ENCODE measurements around the gene TNS2. TPM values are rescaled to one million over a fixed set of nuclear protein-coding genes. Genes with fewer than 3 reads are reported as not detected.

The TNS2 gene
- total and polyA plus RNA-seq, 4 donors: 56.7 to 182 (median 105) TPM

- no peaks in the 10 kb centered on the region for H3K36me3 ChIP-seq (ENCODE audit: control insufficient read depth in 4 of 4, insufficient read depth in 4 of 4, low read length in 4 of 4)
- no peaks in the 10 kb centered on the region for H3K9me3 ChIP-seq (ENCODE audit: control insufficient read depth in 4 of 4, insufficient read depth in 3 of 4, low read length in 3 of 4)
- H3K9ac ChIP-seq (ENCODE audit: insufficient read depth in 1 of 2, low read length in 2 of 2): no peak overlapping the region
- no peak overlapping the region for H3K4me3 ChIP-seq
- TF ChIP-seq CTCF (IDR thresholded peaks at IDR 0.05; ENCODE audit: control extremely low read depth, extremely low read depth): no peak
- H3K27ac ChIP-seq (ENCODE audit: low read depth in 1 of 2, low read length in 1 of 2): no peak overlapping the region
- peaks cover 6 to 31% (median 18%) of the 10 kb centered on the region in 5 donors for H3K4me1 ChIP-seq (ENCODE audit: control insufficient read depth in 5 of 5, insufficient read depth in 5 of 5, low read length in 5 of 5)
- ATAC-seq (ENCODE audit: insufficient read depth, low FRiP score) (no peak), DNase-seq (no peak)
- no peaks in the 10 kb centered on the region for H3K27me3 ChIP-seq (ENCODE audit: control insufficient read depth in 3 of 3, insufficient read depth in 3 of 3, low read length in 2 of 3)
- 89 to 90% methylated on average over 13 of the region's 13 CpGs for WGBS, 2 donors
Observed at GRCh38 chr12:53100466-53101151, 50.7 kb downstream of the TNS2 start.

- Histone ChIP-seq H3K4me1 (ENCODE audit: control insufficient read depth in 5 of 5, insufficient read depth in 5 of 5, low read length in 5 of 5) (peaks cover 6 to 27% (median 13%) of the 10 kb centered on the region in 5 donors), H3K9ac (ENCODE audit: insufficient read depth in 1 of 2, low read length in 2 of 2) (no peak overlapping the region), H3K4me3 (no peak overlapping the region), H3K27me3 (ENCODE audit: control insufficient read depth in 3 of 3, insufficient read depth in 3 of 3, low read length in 2 of 3) (no peaks in the 10 kb centered on the region), H3K27ac (ENCODE audit: low read depth in 1 of 2, low read length in 1 of 2) (no peak overlapping the region), H3K9me3 (ENCODE audit: control insufficient read depth in 4 of 4, insufficient read depth in 3 of 4, low read length in 3 of 4) (no peaks in the 10 kb centered on the region), H3K36me3 (ENCODE audit: control insufficient read depth in 4 of 4, insufficient read depth in 4 of 4, low read length in 4 of 4) (no peaks in the 10 kb centered on the region)
- ATAC-seq (ENCODE audit: insufficient read depth, low FRiP score) (no peak), DNase-seq (no peak)
- 90 to 91% methylated on average over 7 of the region's 7 CpGs for WGBS, 2 donors
- no peak for TF ChIP-seq CTCF (IDR thresholded peaks at IDR 0.05; ENCODE audit: control extremely low read depth, extremely low read depth)
Observed at GRCh38 chr12:53101266-53101665, 51.4 kb downstream of the TNS2 start.

DNA sequence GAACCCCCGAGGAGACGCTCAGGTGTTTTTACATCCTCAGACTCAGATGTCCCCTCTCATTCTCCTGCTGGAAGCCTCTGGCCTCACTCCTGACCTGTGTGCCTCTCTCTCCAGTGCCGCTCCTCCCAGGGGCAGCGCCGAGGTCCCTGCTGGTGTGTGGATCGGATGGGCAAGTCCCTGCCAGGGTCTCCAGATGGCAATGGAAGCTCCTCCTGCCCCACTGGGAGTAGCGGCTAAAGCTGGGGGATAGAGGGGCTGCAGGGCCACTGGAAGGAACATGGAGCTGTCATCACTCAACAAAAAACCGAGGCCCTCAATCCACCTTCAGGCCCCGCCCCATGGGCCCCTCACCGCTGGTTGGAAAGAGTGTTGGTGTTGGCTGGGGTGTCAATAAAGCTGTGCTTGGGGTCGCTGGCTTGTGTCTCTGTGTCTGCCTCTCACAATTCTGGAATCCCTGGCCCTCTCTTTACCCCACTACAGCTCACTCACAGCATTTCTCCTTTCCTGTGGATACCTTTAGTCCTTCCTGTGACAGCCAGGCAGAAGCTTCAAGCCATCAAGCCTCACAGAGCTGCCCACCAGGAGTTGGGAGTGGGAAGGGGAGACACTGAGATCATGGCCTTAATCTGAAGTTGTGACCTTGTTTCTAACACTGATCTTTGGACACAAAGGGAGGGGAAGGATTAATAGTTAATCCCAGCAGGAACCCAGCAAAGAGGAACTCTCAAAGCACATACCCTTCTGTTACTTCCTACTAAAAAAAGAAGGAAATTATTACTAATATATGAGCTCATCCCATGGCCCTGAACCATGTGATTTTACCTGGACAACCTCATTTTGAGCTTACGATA is 52.3 kb downstream of the TNS2 start:
- Histone ChIP-seq H3K27ac (ENCODE audit: low read depth in 1 of 2, low read length in 1 of 2) (no peak overlapping the region), H3K9ac (ENCODE audit: insufficient read depth in 1 of 2, low read length in 2 of 2) (no peak overlapping the region), H3K9me3 (ENCODE audit: control insufficient read depth in 4 of 4, insufficient read depth in 3 of 4, low read length in 3 of 4) (no peaks in the 10 kb centered on the region), H3K4me3 (no peak overlapping the region), H3K36me3 (ENCODE audit: control insufficient read depth in 4 of 4, insufficient read depth in 4 of 4, low read length in 4 of 4) (no peaks in the 10 kb centered on the region), H3K27me3 (ENCODE audit: control insufficient read depth in 3 of 3, insufficient read depth in 3 of 3, low read length in 2 of 3) (no peaks in the 10 kb centered on the region), H3K4me1 (ENCODE audit: control insufficient read depth in 5 of 5, insufficient read depth in 5 of 5, low read length in 5 of 5) (peaks cover 6 to 21% (median 9%) of the 10 kb centered on the region in 5 donors)
- no peak for DNase-seq
- TF ChIP-seq CTCF (IDR thresholded peaks at IDR 0.05; ENCODE audit: control extremely low read depth, extremely low read depth): no peak
- no peak for ATAC-seq (ENCODE audit: insufficient read depth, low FRiP score)
- WGBS, 2 donors: 85 to 88% methylated on average over 12 of the region's 12 CpGs
